H1 (cell line): ENCODE results near the gene DCBLD2. TPM values are rescaled to one million over a fixed set of nuclear protein-coding genes. Genes with fewer than 3 reads are reported as not detected.

Experiments
- CTCF ChIA-PET: fragments of 300-600 bp; sonication (Branson Sonifier 250); formaldehyde crosslinking; loops from one replicate; lab custom pipeline; 2021; ENCODE audit not compliant: partially characterized antibody; lab: Charles Lee
- POLR2A ChIA-PET: fragments of 300-600 bp; sonication (Branson Sonifier 250); formaldehyde crosslinking; loops from one replicate; lab custom pipeline; 2021; ENCODE audit warnings: inconsistent platforms; ENCODE audit not compliant: partially characterized antibody; lab: Charles Lee
- DNase-seq, 2 experiments: peaks; one replicate each; pipeline versions ENCODE4 v3.0.0 to v3.0.0-alpha.2; 2010 to 2022; ENCODE audit warnings: low spot score in 2 of 2, low read depth in 1 of 2, mixed read lengths in 1 of 2
- FAIRE-seq: peaks from 2 replicates; lab custom pipeline; 2011; peaks lifted over from hg19 to GRCh38; lab: Jason Lieb, UNC
- H2AFZ ChIP-seq: 2 replicates; pipeline ENCODE4 v1.8.1; 2012; ENCODE audit warnings: low read length, inconsistent platforms
- H2AK5ac ChIP-seq: 2 replicates; pipeline ENCODE4 v1.6.1; 2013; ENCODE audit warnings: low read depth, low read length
- H2BK120ac ChIP-seq: replicated peaks from 2 replicates; pipeline ENCODE3; 2013; ENCODE audit warnings: low read depth, low read length, inconsistent platforms
- H2BK12ac ChIP-seq: 2 replicates; pipeline ENCODE4 v1.6.1; 2013; ENCODE audit warnings: low read depth, low read length
- H2BK15ac ChIP-seq: 2 replicates; pipeline ENCODE4 v1.6.1; 2013; ENCODE audit warnings: low read length
- H2BK20ac ChIP-seq: 2 replicates; pipeline ENCODE4 v1.6.1; 2013; ENCODE audit warnings: low read length
- H2BK5ac ChIP-seq: 2 replicates; pipeline ENCODE4 v1.6.1; 2013; ENCODE audit warnings: low read depth, low read length
- H3K14ac ChIP-seq: 2 replicates; pipeline ENCODE4 v1.6.1; 2013; ENCODE audit warnings: inconsistent platforms; ENCODE audit not compliant: insufficient read length
- H3K18ac ChIP-seq: 2 replicates; pipeline ENCODE4 v1.6.1; 2013; ENCODE audit warnings: low read length; ENCODE audit errors: extremely low read depth
- H3K23ac ChIP-seq: 2 replicates; pipeline ENCODE4 v1.6.1; 2013; ENCODE audit warnings: inconsistent platforms; ENCODE audit not compliant: insufficient read length
- H3K23me2 ChIP-seq: 2 replicates; pipeline ENCODE4 v1.6.1; 2013; ENCODE audit warnings: low read depth, low read length
- H3K27ac ChIP-seq: 2 replicates; pipeline ENCODE4 v1.6.1; 2011; ENCODE audit warnings: low read depth, low read length, inconsistent platforms
- H3K27me3 ChIP-seq, 4 experiments: replicated peaks in 1 of 4; 1 replicate in 1 of 4; 2 replicates in 3 of 4; pipeline versions ENCODE4 v1.6.1 to v1.8.1; 2011 to 2013; ENCODE audit warnings: low read length in 3 of 4, mild to moderate bottlenecking in 3 of 4, inconsistent platforms in 2 of 4, mixed read lengths in 2 of 4, moderate library complexity in 1 of 4; ENCODE audit not compliant: control insufficient read depth in 3 of 4, insufficient read depth in 3 of 4; ENCODE audit errors: extremely low read depth in 1 of 4
- H3K36me3 ChIP-seq, 4 experiments: 2 replicates each; pipeline versions ENCODE4 v1.6.1 to v1.8.1; 2011 to 2013; ENCODE audit warnings: mild to moderate bottlenecking in 4 of 4, low read length in 3 of 4, moderate library complexity in 2 of 4, control low read depth in 1 of 4, inconsistent platforms in 1 of 4; ENCODE audit not compliant: insufficient read depth in 4 of 4, control insufficient read depth in 2 of 4
- H3K4ac ChIP-seq: replicated peaks from 2 replicates; pipeline ENCODE3; 2013; ENCODE audit warnings: low read length, low read depth, mixed read lengths, inconsistent platforms; ENCODE audit not compliant: insufficient read length
- H3K4me1 ChIP-seq, 4 experiments: replicated peaks in 1 of 4; 1 replicate in 1 of 4; 2 replicates in 3 of 4; pipeline versions ENCODE4 v1.6.1 to v1.8.1; 2011 to 2013; ENCODE audit warnings: low read length in 3 of 4, inconsistent platforms in 2 of 4, mixed read lengths in 1 of 4; ENCODE audit not compliant: insufficient read depth in 4 of 4, control insufficient read depth in 3 of 4
- H3K4me2 ChIP-seq, 2 experiments: 2 replicates each; pipeline versions ENCODE4 v1.6.1 to v1.8.1; 2011 to 2013; ENCODE audit warnings: low read depth in 2 of 2, low read length in 2 of 2, control low read depth in 1 of 2, inconsistent platforms in 1 of 2, mild to moderate bottlenecking in 1 of 2; ENCODE audit not compliant: insufficient read depth in 1 of 2
- H3K4me3 ChIP-seq, 4 experiments: fragments of 200-600, 300-600 bp in 1 of 4; sonication (generic), shearing (Covaris generic), sonication (Bioruptor Twin) in 1 of 4; 2 replicates each; pipeline versions ENCODE4 v1.5.1 to v1.8.1; 2011 to 2016; ENCODE audit warnings: low read length in 4 of 4, low read depth in 3 of 4, control low read depth in 2 of 4, inconsistent platforms in 2 of 4, mild to moderate bottlenecking in 2 of 4, mixed read lengths in 1 of 4, moderate library complexity in 1 of 4; ENCODE audit not compliant: insufficient read depth in 2 of 4; ENCODE audit errors: extremely low read depth in 1 of 4
- H3K56ac ChIP-seq: replicated peaks from 2 replicates; pipeline ENCODE3; 2013; ENCODE audit warnings: low read depth, mild to moderate bottlenecking, mixed read lengths, low read length, inconsistent platforms; ENCODE audit not compliant: insufficient read length
- H3K79me1 ChIP-seq: 2 replicates; pipeline ENCODE4 v1.6.1; 2013; ENCODE audit warnings: low read depth, low read length, control low read depth
- H3K79me2 ChIP-seq, 2 experiments: 2 replicates each; pipeline versions ENCODE4 v1.6.1 to v1.8.1; 2012 to 2013; ENCODE audit warnings: low read length in 2 of 2, mild to moderate bottlenecking in 2 of 2, inconsistent platforms in 1 of 2; ENCODE audit not compliant: insufficient read depth in 2 of 2, control insufficient read depth in 1 of 2
- H3K9ac ChIP-seq, 4 experiments: replicated peaks in 1 of 4; 1 replicate in 1 of 4; 2 replicates in 3 of 4; pipeline versions ENCODE4 v1.6.1 to v1.8.1; 2011 to 2013; ENCODE audit warnings: low read depth in 3 of 4, low read length in 3 of 4, control low read depth in 2 of 4, mild to moderate bottlenecking in 2 of 4, moderate library complexity in 2 of 4, inconsistent platforms in 1 of 4; ENCODE audit errors: extremely low read depth in 1 of 4
- H3K9me3 ChIP-seq, 2 experiments: 2 replicates each; pipeline versions ENCODE4 v1.6.1 to v1.8.1; 2012 to 2013; ENCODE audit warnings: mild to moderate bottlenecking in 2 of 2, moderate library complexity in 2 of 2, control low read depth in 1 of 2, inconsistent platforms in 1 of 2, low read depth in 1 of 2, low read length in 1 of 2, mixed read lengths in 1 of 2; ENCODE audit not compliant: insufficient read depth in 2 of 2
- H4K20me1 ChIP-seq, 2 experiments: replicated peaks in 1 of 2; 2 replicates each; pipeline versions ENCODE3 to v1.8.1; 2011 to 2013; ENCODE audit warnings: inconsistent platforms in 2 of 2, low read length in 2 of 2, mild to moderate bottlenecking in 1 of 2; ENCODE audit not compliant: insufficient read depth in 2 of 2, control insufficient read depth in 1 of 2
- H4K5ac ChIP-seq: 2 replicates; pipeline ENCODE4 v1.6.1; 2013; ENCODE audit warnings: low read length, low read depth, mixed read lengths, inconsistent platforms; ENCODE audit not compliant: insufficient read length
- H4K8ac ChIP-seq: 2 replicates; pipeline ENCODE4 v1.8.0; 2013; ENCODE audit warnings: mild to moderate bottlenecking, moderate library complexity, low read length, inconsistent platforms; ENCODE audit not compliant: insufficient read depth; ENCODE audit errors: extremely low read depth
- H4K91ac ChIP-seq: replicated peaks from 2 replicates; pipeline ENCODE3; 2013; ENCODE audit warnings: low read length, mixed read lengths, inconsistent platforms; ENCODE audit not compliant: insufficient read length
- ASH2L ChIP-seq: fragments of 200-600, 300-600 bp; sonication (generic); IDR thresholded peaks from one replicate; pipeline ENCODE4 v1.7.1; 2017; ENCODE audit warnings: low read length
- ATF3 ChIP-seq: IDR thresholded peaks from 2 replicates; pipeline ENCODE4 v1.6.1; 2011; ENCODE audit warnings: low read depth, mild to moderate bottlenecking, low read length; ENCODE audit not compliant: insufficient read depth
- CREB1 ChIP-seq: IDR thresholded peaks from 2 replicates; pipeline ENCODE4 v1.6.1; 2012; ENCODE audit warnings: inconsistent platforms
- POU5F1 ChIP-seq: IDR thresholded peaks from 2 replicates; pipeline ENCODE4 v1.6.1; 2011; ENCODE audit warnings: low read depth, mild to moderate bottlenecking, low read length, moderate library complexity
- TAF7 ChIP-seq: optimal IDR thresholded peaks from 2 replicates; pipeline ENCODE3; 2011; ENCODE audit warnings: low read depth, mild to moderate bottlenecking, inconsistent platforms, low read length, moderate library complexity, borderline replicate concordance
- WGBS, 2 experiments: shearing (Covaris generic) in 1 of 2; methylation state at CpG; one replicate each; pipeline versions ENCODE4 v1.1.6 to v1.1.7; 2013 to 2015; ENCODE audit warnings: low lambda C conversion rate in 2 of 2, mixed read lengths in 2 of 2, inconsistent platforms in 1 of 2, low coverage in 1 of 2, missing lambda C conversion rate in 1 of 2; ENCODE audit not compliant: insufficient replicate concordance in 2 of 2, insufficient coverage in 1 of 2, insufficient read length in 1 of 2; ENCODE audit errors: extremely low coverage in 1 of 2, missing lambda C conversion rate in 1 of 2; 5-methylcytosine and 5-hydroxymethylcytosine counted together
- polyA plus RNA-seq, 7 experiments: library from polyadenylated mRNA; depleted of rRNA in 3 of 7; stranded (reverse) in 5 of 7; unstranded in 2 of 7; fragments of >200 nt in 5 of 7; fragments of 200-250 nt in 2 of 7; gene quantifications; 1 replicate in 5 of 7; 2 replicates in 1 of 7; 4 replicates in 1 of 7; pipeline versions ENCODE4 v1.2.1 to v1.2.3, GENCODE V29; 2011 to 2013; ENCODE audit warnings: missing spikeins in 2 of 7, mixed read lengths in 2 of 7
- total RNA-seq: library from RNA; stranded (reverse); fragmentation: NEBNext Ultra II Directional; extraction: Animal tissue kit (Norgen Biotek cat#: 25700); gene quantifications from 2 replicates; pipeline ENCODE4 v1.2.1, GENCODE V29; 2021

The DCBLD2 gene
- total and polyA plus RNA-seq, 2 of the 8 experiments (the other 6 are each of a cell fraction or from before 2014, with no cell fraction given), result 19.6 to 63.8 TPM

GRCh38 chr3:98903099-98903498 lies 1.6 kb upstream of the DCBLD2 start:
- H3K9ac ChIP-seq, result no peak overlapping the region
- no peak for FAIRE-seq
- TF ChIP-seq TAF7 (no peak), ASH2L (no peak), CREB1 (no peak), POU5F1 (no peak), ATF3 (no peak)

More at GRCh38 chr3:98903099-98903498, 1.6 kb upstream of the DCBLD2 start:
- Histone ChIP-seq H4K5ac (no peak overlapping the region), H2BK120ac (peak overlapping the region; percentile 28), H2BK15ac (no peak overlapping the region), H3K79me2 (peaks cover 0 to 28% of the 10 kb centered on the region in 2 experiments; a peak in 3 of 4 replicates), H3K18ac (no peak overlapping the region), H3K4me1 (peaks cover 0 to 11% (median 4%) of the 10 kb centered on the region in 4 experiments; a peak in 4 of 7 replicates), H2AFZ (no peak overlapping the region), H3K4me3 (peak overlapping the region in 1 of 4 experiments; percentile 100; a peak in 1 of 8 replicates), H3K4ac (peak overlapping the region; percentile 21), H3K56ac (no peak overlapping the region), H3K14ac (no peak overlapping the region), H3K79me1 (no peaks in the 10 kb centered on the region), H2BK12ac (no peak overlapping the region), H2BK20ac (no peak overlapping the region), H3K23ac (no peak overlapping the region), H4K91ac (no peak overlapping the region), H3K23me2 (no peaks in the 10 kb centered on the region; the same call in none of the 2 replicates), H2AK5ac (no peak overlapping the region), H3K4me2 (peak overlapping the region; percentile 70 to 81; a peak in 2 of 4 replicates), H4K20me1 (peaks cover 0 to 5% of the 10 kb centered on the region in 2 experiments), H3K9me3 (no peaks in the 10 kb centered on the region; a peak in 1 of 4 replicates), H4K8ac (no peak overlapping the region), H2BK5ac (no peak overlapping the region), H3K36me3 (no peaks in the 10 kb centered on the region), H3K27ac (no peak overlapping the region), H3K27me3 (no peaks in the 10 kb centered on the region)
- 77% methylated on average over 3 of the region's 3 CpGs; no CpG with 5 or more reads in 1 of the 2 experiments for WGBS, 2 experiments
- ChIA-PET CTCF (interaction anchor here (0.6 to 3.3 kb wide), 3 partner anchors 9 to 91 kb away, joined by 3 to 15 read pairs (median 5); no protein-coding TSS in a partner anchor), POLR2A (interaction anchor here (0.6 to 4.5 kb wide), 2 partner anchors 13 to 56 kb away, joined by 6 to 54 read pairs; no protein-coding TSS in a partner anchor)
- DNase-seq, result no peak
